Raji (cell line): ENCODE measurements around the gene SCPEP1.

Source experiments
- POLR2A ChIP-seq: IDR thresholded peaks from 2 replicates; pipeline ENCODE4 v1.6.1; 2011; ENCODE audit warnings: low read depth, low read length, control low read depth; ENCODE audit not compliant: insufficient read depth

Gene SCPEP1

GRCh38 chr17:57045868-57046704 lies 68.2 kb downstream of the SCPEP1 start:
- no peak for TF ChIP-seq POLR2A

GRCh38 chr17:57046749-57047148 lies 68.8 kb downstream of the SCPEP1 start:
- no peak for TF ChIP-seq POLR2A

GRCh38 chr17:57048096-57048495 lies 70.2 kb downstream of the SCPEP1 start:
- no peak for TF ChIP-seq POLR2A

- no peak for TF ChIP-seq POLR2A
These were observed 72.4 kb downstream of the SCPEP1 start for GRCh38 chr17:57050306-57050705.

- no peak for TF ChIP-seq POLR2A
These were observed 74.0 kb downstream of the SCPEP1 start for GRCh38 chr17:57051886-57052361.
